Activated CD4-positive, alpha-beta memory T cell treated with anti-CD3 and anti-CD28 coated beads for 36 hours (primary cell): ENCODE measurements around the gene KDM4B. TPM values are rescaled to one million over a fixed set of nuclear protein-coding genes. Genes with fewer than 3 reads are reported as not detected.
A peak's percentile ranks its signal among the peaks of the same experiment; 100 is the strongest.

ENCODE experiments used
- CTCF ChIA-PET: fragments of 350-600 bp; sonication (Branson Sonifier 250); formaldehyde crosslinking; loops from one replicate; lab custom pipeline; 2021; ENCODE audit warnings: antibody characterized with exemption, inconsistent platforms; lab: Charles Lee
- POLR2A ChIA-PET: fragments of 350-600 bp; sonication (Branson Sonifier 250); formaldehyde crosslinking; loops from one replicate; lab custom pipeline; 2021; ENCODE audit warnings: antibody characterized with exemption; lab: Charles Lee
- DNase-seq: peaks from one replicate; pipeline ENCODE4 v3.0.0-alpha.2; 2020
- H3K27ac Mint-ChIP-seq: one replicate; pipeline ENCODE4 v1.8.0; 2021; ENCODE audit warnings: mixed read lengths
- H3K27me3 Mint-ChIP-seq: one replicate; pipeline ENCODE4 v1.8.0; 2021; ENCODE audit warnings: mixed read lengths
- H3K36me3 Mint-ChIP-seq: one replicate; pipeline ENCODE4 v1.8.0; 2021; ENCODE audit warnings: mixed read lengths
- H3K4me1 Mint-ChIP-seq: one replicate; pipeline ENCODE4 v1.8.0; 2021; ENCODE audit warnings: low read depth, mixed read lengths
- H3K4me3 Mint-ChIP-seq: one replicate; pipeline ENCODE4 v1.8.0; 2021; ENCODE audit warnings: mild to moderate bottlenecking, mixed read lengths
- H3K9me3 Mint-ChIP-seq: one replicate; pipeline ENCODE4 v1.8.0; 2021; ENCODE audit warnings: mixed read lengths
- intact Hi-C: fragments of 100-400 bp; cut with micrococcal nuclease; formaldehyde crosslinking; loops from one replicate; pipeline ENCODE4 v1.15.1; 2023
- total RNA-seq, 2 experiments: library from RNA; stranded (reverse); gene quantifications; one replicate each; pipeline ENCODE4 v1.2.3, GENCODE V29; 2021

Gene KDM4B
- total RNA-seq, 2 experiments from 2014 or later: 19.2 to 20.6 TPM

DNA sequence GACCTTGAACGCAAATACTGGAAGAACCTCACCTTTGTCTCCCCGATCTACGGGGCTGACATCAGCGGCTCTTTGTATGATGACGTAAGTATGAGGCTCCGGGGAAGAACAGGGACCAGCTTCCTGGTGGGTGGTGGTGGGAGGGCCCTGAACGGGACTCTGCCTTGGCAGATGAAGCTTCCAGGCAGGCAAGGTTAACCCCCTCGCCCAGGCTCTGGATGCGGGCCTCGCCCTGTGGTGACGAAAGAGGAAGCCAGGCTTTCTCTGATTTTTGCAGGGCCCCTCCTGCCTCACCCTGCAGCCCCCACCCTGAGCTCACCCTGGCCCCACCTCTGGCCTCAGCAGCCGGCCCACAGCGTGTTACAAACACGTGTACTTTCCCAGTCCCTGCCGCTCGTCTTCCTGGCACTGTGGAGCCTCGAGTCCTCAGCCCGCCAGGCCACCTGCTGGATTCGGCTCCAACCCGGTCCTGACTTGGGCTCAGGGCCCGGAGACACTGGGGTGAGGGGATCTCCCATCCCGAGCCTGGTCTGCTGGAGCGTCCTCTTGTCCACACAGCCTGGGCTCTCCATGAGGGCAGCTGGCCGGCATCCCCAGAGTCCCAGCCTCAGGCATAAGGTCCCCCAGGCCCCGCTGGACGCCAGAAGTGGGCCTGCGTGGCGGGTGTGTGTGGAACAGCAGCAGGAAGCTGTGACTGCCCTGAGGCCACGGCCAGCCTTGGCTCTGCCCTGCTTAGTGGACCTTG, 72.4 kb downstream of the KDM4B start:
- CTCF ChIA-PET: interaction anchor here (1.3 kb wide), 1 partner anchor 10 kb away, joined by 3 read pairs; no protein-coding TSS in a partner anchor

DNA sequence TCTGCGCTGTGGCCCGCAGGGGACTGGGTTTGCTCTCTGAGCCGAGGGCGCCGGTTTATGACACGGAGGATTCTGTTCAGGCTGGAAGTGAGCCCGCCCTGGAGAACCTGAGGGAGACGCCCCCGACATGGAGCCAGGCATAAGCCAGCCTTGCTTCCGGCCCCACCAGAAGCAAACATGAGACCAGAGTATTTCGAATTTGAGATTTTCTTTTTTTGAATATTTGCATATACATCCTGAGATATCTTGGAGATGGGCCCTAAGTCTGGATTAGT, 72.9 kb downstream of the KDM4B start:
- no peak overlapping the region for H3K27ac Mint-ChIP-seq
- intact Hi-C loops: no loop called here
- no peak for DNase-seq
- H3K27me3 Mint-ChIP-seq: no peaks in the 10 kb centered on the region
- H3K4me3 Mint-ChIP-seq: no peak overlapping the region
- ChIA-PET POLR2A (no interaction called here), CTCF (interaction anchor here (1.3 kb wide), 1 partner anchor 10 kb away, joined by 3 read pairs; no protein-coding TSS in a partner anchor)
- H3K9me3 Mint-ChIP-seq: no peaks in the 10 kb centered on the region
- H3K4me1 Mint-ChIP-seq: no peaks in the 10 kb centered on the region
- no peaks in the 10 kb centered on the region for H3K36me3 Mint-ChIP-seq

More for the DNA sequence above, 72.4 kb downstream of the KDM4B start:
- H3K4me1 Mint-ChIP-seq: no peaks in the 10 kb centered on the region
- no peaks in the 10 kb centered on the region for H3K27me3 Mint-ChIP-seq
- no peaks in the 10 kb centered on the region for H3K9me3 Mint-ChIP-seq
- H3K4me3 Mint-ChIP-seq: no peak overlapping the region
- peaks cover 2% of the 10 kb centered on the region for H3K36me3 Mint-ChIP-seq
- no peak for DNase-seq
- POLR2A ChIA-PET: interaction anchor here (0.6 kb wide), 1 partner anchor 422 kb away, joined by 3 read pairs; no protein-coding TSS in a partner anchor
- intact Hi-C loops: no loop called here
- H3K27ac Mint-ChIP-seq: no peak overlapping the region

DNA sequence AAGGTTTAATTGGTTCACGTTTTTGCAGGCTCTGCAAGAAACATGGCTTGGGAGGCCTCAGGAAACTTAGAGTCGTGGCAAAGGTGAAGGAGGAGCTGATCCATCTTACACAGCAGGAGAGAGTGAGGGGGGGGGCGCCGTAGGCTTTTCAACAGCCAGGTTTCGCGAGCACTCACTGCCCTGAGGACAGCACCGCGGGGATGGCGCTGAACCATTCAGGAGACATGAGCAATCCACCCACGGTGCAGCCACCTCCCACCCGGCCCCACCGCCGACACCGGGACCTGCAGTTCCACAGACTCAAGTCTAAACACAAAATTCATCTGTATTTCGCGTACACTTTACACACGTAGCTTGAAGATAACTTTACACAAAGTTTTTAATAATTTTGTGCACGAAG, 73.6 kb downstream of the KDM4B start:
- no peaks in the 10 kb centered on the region for H3K36me3 Mint-ChIP-seq
- H3K27ac Mint-ChIP-seq: no peak overlapping the region
- no peaks in the 10 kb centered on the region for H3K9me3 Mint-ChIP-seq
- ChIA-PET POLR2A (no interaction called here), CTCF (interaction anchor here (1.3 kb wide), 1 partner anchor 11 kb away, joined by 3 read pairs; no protein-coding TSS in a partner anchor)
- no peaks in the 10 kb centered on the region for H3K27me3 Mint-ChIP-seq
- no peak for DNase-seq
- H3K4me1 Mint-ChIP-seq: no peaks in the 10 kb centered on the region
- no peak overlapping the region for H3K4me3 Mint-ChIP-seq
- intact Hi-C loops: no loop called here

DNA sequence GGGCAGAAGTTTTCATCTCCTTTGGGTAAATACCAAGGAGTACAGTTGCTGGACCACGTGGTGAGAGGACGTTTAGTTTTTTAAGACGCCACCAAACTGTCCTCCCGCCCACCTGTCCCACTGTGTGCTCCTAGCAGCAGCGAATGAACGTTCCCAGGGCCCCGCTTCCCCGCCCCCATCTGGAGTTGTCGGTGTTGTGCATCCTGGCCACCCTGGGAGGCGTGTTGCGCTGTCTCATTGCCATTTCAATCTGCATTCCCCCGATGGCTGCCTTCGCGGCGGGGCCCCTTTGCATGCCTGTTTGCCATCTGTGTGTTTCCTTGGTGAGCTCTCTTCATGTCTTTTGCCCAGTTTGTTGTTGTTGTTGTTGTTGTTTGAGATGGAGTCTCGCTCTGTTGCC, 76.1 kb downstream of the KDM4B start:
- CTCF ChIA-PET: interaction anchor here (0.6 to 1.4 kb wide), 2 partner anchors 44 to 94 kb away, joined by 3 to 5 read pairs; no protein-coding TSS in a partner anchor
- intact Hi-C loops: no loop called here
- Mint-ChIP-seq H3K9me3 (no peaks in the 10 kb centered on the region), H3K4me3 (no peak overlapping the region), H3K27me3 (no peaks in the 10 kb centered on the region), H3K27ac (no peak overlapping the region), H3K4me1 (peaks cover 2% of the 10 kb centered on the region), H3K36me3 (no peaks in the 10 kb centered on the region)
- DNase-seq: no peak
- POLR2A ChIA-PET: no interaction called here

DNA sequence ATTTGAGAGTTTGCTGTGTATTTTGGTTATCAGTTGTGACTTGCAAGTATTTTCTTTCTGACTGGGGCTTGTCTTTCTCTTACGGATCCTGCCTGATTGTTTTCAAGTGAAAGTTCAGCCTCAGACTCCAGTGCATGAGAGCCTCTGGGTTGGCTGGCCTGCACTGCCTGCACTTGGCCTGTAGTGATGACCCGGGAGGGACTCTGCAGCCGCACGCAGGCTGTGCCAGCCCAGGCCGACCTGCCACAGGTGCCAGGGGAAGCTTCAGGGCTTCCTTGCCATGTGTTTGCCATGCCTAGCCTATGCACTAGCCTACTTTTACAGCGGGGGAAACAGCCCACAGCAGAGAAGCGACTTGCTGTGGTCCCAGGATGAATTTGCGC, 77.0 kb downstream of the KDM4B start:
- Mint-ChIP-seq H3K4me3 (no peak overlapping the region), H3K36me3 (no peaks in the 10 kb centered on the region), H3K4me1 (peaks cover 2% of the 10 kb centered on the region), H3K27ac (no peak overlapping the region), H3K9me3 (no peaks in the 10 kb centered on the region), H3K27me3 (no peaks in the 10 kb centered on the region)
- POLR2A ChIA-PET: no interaction called here
- CTCF ChIA-PET: interaction anchor here (0.6 to 1.4 kb wide), 4 partner anchors 15 to 438 kb away, joined by 3 to 5 read pairs (median 4); no protein-coding TSS in a partner anchor
- DNase-seq: no peak
- intact Hi-C loops: no loop called here

DNA sequence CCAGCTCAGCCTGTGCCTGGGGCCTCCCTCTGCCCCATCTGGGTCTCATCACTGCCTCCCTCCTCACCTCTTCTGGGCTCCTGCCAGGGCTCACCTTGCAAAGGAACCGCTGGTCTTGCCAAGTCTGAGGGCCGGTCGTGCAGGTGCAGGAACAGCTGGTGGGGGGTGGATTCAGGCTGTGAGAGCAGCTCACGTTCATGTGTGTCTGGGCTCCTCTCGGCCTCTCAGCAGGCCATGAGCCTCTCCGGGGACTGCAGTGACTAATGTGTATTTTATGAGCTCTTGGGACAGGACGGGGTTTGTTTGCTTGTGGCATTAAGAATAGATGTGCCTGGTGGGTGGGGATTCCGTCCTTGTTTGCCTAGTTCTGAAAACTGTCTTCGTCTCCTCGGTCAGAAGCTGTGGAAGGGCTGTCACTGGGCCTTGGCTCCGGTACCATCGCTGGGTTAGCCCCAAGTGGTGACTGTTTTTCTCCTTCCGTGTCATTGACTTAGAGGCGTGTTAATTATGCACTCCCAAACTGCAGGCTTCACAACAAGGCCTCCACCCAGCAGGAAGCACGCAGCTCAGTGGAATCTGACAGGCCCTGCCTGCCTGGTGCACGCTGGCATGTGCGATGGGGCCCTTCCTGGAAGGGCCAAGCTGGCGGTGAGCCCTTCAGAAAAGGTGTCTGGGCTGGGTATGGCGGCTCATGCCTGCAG, 77.6 kb downstream of the KDM4B start:
- intact Hi-C loops: no loop called here
- H3K27me3 Mint-ChIP-seq: no peaks in the 10 kb centered on the region

DNA sequence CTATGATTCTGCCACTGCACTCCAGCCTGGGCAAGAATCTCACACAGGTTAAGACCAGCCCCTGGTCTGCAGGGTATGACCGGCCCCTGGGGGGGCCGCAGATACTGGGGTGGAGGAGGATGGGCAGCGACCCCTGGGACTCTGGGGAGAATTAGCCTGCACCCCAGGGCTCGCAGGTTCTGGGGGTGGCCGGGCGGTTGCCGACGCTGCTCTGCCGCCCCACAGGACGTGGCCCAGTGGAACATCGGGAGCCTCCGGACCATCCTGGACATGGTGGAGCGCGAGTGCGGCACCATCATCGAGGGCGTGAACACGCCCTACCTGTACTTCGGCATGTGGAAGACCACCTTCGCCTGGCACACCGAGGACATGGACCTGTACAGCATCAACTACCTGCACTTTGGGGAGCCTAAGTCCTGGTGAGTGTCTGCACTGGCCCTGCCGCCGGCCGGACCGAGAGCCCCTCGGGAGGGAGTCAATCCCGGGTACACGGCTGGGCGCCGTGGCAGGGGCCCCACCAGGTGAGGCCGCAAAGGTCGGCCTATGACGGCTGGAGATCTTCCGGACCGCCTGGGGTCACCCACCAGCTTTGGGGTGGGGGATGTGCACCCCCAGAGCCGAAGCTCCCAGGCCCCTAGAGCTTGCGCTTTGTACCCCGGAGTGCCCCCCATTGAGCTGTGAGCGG, 78.5 kb downstream of the KDM4B start:
- ChIA-PET CTCF (interaction anchor here (1.0 to 2.7 kb wide), 3 partner anchors 9 to 435 kb away, joined by 3 to 10 read pairs (median 3); no protein-coding TSS in a partner anchor), POLR2A (no interaction called here)
- Mint-ChIP-seq H3K4me1 (peaks cover 2% of the 10 kb centered on the region), H3K36me3 (no peaks in the 10 kb centered on the region), H3K4me3 (no peak overlapping the region), H3K27ac (no peak overlapping the region), H3K9me3 (no peaks in the 10 kb centered on the region), H3K27me3 (no peaks in the 10 kb centered on the region)
- DNase-seq: no peak
- intact Hi-C loops: no loop called here

More for the DNA sequence above, 77.6 kb downstream of the KDM4B start:
- ChIA-PET CTCF (interaction anchor here (1.3 kb wide), 1 partner anchor 15 kb away, joined by 5 read pairs; no protein-coding TSS in a partner anchor), POLR2A (no interaction called here)
- Mint-ChIP-seq H3K4me3 (no peak overlapping the region), H3K27ac (no peak overlapping the region), H3K36me3 (no peaks in the 10 kb centered on the region), H3K9me3 (no peaks in the 10 kb centered on the region), H3K4me1 (peaks cover 2% of the 10 kb centered on the region)
- no peak for DNase-seq

DNA sequence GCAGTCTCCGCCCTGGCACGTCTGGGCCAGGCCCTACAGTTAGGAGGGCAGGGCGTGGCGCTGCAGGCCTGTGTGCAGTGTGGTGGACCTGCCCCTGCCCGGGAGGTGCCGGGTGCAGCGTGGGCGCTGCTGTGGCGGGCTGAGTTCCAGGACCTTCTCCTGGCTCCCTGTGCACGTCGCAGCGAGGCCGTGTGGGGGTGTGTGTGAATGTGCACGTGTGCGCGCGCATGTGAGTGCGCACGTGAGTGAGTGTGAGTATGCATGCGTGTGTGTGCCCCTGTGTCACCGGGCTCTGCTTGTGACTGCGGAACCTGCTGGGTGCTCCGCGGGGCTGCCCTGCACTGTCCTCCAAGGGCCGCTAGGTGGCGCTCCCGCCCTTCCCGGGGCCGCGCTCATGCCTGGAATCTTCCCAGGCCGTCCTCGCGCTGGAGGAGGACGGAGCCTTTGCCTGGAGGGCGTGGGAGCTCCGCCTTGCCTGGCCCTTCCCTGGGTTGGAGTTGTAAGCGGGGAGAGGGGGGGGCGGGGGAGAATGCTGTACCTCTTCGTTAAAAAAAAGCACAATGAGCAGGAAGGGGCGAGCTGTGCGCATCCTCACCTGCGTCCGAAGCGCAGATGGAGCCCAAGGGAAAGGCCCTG, 79.3 kb downstream of the KDM4B start:
- Mint-ChIP-seq H3K4me1 (peaks cover 2% of the 10 kb centered on the region), H3K9me3 (no peaks in the 10 kb centered on the region), H3K27ac (no peak overlapping the region), H3K4me3 (no peak overlapping the region), H3K27me3 (no peaks in the 10 kb centered on the region), H3K36me3 (no peaks in the 10 kb centered on the region)
- ChIA-PET POLR2A (no interaction called here), CTCF (interaction anchor here (0.5 to 2.7 kb wide), 15 partner anchors 10 to 434 kb away, joined by 3 to 10 read pairs (median 3); partner anchors contain the start of genes KDM4B and PLIN3)
- DNase-seq: peak; percentile 70
- intact Hi-C loops: no loop called here

DNA sequence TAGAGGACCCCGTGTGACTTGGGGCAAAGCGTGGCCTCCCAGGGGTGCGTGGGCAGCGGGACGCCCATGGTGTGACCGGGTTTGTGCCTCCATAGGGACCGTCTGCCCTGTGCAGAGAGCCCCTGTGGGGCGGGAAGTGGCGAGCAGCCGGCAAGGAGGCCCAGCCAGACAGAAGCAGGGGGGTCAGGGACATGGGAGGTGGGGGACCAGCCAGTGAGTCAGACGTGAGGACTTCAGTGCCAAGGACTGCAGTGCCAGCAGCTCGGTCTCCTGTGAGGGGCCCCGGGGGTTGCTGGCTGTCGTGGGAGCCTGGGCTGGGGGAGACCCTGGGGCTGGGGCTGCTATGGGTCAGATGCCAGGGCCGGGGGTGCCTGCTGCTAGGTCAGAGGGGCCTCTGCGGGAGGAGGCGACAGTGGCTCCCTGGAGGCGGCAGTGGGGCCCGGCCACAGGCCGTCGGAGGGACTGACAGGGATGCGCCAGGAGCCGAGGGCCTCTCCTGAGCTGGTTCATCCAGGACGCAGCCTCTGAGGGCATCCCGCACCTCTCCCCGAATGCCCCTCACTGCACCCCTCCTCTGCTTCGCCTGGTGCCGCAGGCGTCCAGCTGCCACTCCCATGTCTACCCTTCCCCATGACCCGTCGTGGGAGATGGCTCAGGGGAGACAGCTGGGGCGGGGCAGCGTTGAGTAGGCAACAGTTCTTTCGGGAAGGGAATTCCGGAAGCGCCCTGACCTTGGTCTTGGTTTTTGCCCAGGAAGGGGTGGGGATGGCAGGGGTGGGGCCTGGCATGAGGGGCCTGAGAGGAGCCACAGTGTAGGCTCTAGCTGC, 80.0 kb downstream of the KDM4B start:
- intact Hi-C loops: no loop called here
- Mint-ChIP-seq H3K9me3 (no peaks in the 10 kb centered on the region), H3K4me1 (peaks cover 2% of the 10 kb centered on the region), H3K4me3 (no peak overlapping the region), H3K27me3 (no peaks in the 10 kb centered on the region), H3K27ac (no peak overlapping the region), H3K36me3 (no peaks in the 10 kb centered on the region)
- DNase-seq: no peak
- ChIA-PET CTCF (interaction anchor here (0.5 to 2.7 kb wide), 17 partner anchors 10 to 328 kb away, joined by 3 to 10 read pairs (median 3); partner anchors contain the start of genes KDM4B and PLIN3), POLR2A (no interaction called here)

DNA sequence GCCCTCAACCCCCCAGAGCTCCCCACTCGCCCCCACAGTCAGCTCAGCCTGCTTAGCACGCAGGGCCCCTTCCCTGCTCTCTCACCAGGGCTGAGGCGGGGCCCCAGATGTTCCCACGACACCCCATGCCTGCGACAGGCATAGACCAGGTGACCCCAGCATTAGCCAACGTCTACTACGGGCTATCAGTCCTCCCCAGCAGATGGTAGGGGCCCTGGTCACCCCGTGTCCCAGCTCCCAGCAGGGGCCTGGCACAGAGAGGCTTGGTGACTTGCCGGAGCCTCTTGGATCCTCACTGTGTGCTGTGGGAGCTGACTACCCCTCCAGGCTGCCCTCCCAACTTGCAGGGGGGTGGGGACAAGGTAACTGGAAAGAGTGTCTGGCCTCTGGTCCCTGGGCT, 80.6 kb downstream of the KDM4B start:
- intact Hi-C loops: no loop called here
- H3K27ac Mint-ChIP-seq: no peak overlapping the region
- no peak overlapping the region for H3K4me3 Mint-ChIP-seq
- peaks cover 2% of the 10 kb centered on the region for H3K4me1 Mint-ChIP-seq
- H3K9me3 Mint-ChIP-seq: no peaks in the 10 kb centered on the region
- POLR2A ChIA-PET: no interaction called here
- H3K27me3 Mint-ChIP-seq: no peaks in the 10 kb centered on the region
- no peak for DNase-seq
- CTCF ChIA-PET: interaction anchor here (0.6 to 2.7 kb wide), 9 partner anchors 11 to 328 kb away, joined by 3 to 10 read pairs (median 4); partner anchors contain the start of gene PLIN3
- H3K36me3 Mint-ChIP-seq: no peaks in the 10 kb centered on the region
